ENCODE measurements around the gene MYOT.

MYOT gene, protein sequence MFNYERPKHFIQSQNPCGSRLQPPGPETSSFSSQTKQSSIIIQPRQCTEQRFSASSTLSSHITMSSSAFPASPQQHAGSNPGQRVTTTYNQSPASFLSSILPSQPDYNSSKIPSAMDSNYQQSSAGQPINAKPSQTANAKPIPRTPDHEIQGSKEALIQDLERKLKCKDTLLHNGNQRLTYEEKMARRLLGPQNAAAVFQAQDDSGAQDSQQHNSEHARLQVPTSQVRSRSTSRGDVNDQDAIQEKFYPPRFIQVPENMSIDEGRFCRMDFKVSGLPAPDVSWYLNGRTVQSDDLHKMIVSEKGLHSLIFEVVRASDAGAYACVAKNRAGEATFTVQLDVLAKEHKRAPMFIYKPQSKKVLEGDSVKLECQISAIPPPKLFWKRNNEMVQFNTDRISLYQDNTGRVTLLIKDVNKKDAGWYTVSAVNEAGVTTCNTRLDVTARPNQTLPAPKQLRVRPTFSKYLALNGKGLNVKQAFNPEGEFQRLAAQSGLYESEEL

DNA sequence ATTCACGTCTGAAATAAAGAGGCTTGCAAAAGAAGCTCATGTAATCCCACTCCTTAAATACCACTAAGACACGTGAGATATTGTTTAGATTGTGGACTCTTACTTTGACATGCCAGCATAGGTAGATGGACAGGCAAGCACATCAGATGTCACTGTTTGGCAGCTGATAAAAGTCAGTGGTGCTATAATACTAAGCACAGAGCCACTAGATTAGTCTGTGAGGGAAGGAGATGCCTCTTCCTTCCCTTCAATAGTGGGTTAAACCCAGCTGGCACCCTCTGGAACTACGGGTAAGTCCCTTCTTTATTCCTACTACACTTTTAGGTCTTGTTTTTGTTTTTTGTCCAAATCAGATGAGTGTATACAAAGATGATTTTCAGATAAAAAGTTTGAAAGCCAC is at the start of gene MYOT:
MYOT (plus strand) TSS at position 197 of the 400 bp plus-strand sequence. CDS start 2,792 bp downstream, outside the sequence.
- no peak for DNase-seq (ENCODE audit: low read depth in 2 of 2, low spot score in 1 of 2)

DNA sequence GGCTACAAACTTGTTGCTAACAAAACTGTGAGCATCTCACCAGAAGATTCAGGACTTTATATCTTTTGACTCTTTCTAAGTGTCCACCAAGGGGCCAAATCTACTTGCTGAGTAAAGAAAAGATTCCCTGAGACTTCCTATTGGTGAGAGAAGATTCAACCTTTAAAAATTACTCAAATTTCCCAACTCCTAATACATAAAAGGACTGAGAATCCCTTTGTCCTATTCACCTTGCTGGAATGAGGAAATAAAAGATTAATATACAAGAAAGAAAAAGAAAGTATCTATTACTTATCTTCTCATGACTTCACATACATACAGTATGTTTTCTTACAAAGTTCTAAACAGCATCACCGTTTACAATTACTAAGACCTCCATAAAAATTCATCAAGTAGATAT is 47.9 kb upstream of the MYOT start:
- DNase-seq (ENCODE audit: low read depth in 2 of 2, low spot score in 1 of 2): no peak

DNA sequence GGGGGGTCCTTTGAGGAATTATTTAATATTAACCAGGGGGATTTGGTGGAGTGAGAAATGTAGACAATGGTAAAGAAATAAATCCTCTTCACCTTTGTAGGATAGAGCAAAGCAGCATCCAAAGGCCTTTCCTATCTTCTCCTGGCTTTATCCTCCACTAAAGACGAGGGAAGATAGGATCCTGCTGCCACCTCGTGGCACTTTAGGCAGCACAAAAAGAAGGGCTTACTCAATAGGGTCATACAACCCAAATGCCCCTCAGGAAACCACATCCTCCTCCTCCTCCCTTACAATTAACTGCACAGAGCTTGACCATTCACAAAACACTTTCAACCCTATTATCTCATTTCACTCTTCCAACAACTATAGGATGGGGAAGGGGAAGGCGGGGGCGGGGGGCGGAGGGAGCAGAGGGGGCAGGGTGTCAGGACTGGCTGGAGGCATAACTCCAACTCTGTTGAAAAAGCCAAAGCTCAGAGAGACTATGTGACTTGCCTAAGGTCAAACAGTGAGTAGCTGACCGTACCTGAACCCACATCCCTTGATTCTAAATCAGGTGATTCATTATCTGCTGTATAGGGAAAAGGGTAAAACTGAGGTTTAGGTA is 45.4 kb upstream of the MYOT start:
- no peak for DNase-seq (ENCODE audit: low read depth in 2 of 2, low spot score in 1 of 2)

DNA sequence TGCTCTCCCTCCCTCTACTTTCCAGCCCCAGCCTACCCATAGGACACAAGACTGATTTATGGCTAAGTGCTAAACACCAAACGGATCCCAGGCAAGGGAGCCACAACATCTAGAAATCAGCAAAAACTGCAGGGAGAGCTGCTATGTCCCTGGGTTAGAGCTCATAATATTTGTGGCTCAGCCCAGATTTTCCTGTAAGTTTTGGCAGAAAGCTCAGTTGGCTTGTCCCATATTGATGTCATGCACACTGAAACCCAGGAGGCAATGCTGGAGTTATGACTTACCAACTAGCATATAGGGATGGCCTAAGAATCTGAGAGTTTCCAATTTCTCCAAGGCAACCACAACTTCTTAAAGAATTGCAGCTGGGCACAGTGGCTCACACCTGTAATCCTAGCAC is 44.7 kb upstream of the MYOT start:
- no peak for DNase-seq (ENCODE audit: low read depth in 2 of 2, low spot score in 1 of 2)

DNA sequence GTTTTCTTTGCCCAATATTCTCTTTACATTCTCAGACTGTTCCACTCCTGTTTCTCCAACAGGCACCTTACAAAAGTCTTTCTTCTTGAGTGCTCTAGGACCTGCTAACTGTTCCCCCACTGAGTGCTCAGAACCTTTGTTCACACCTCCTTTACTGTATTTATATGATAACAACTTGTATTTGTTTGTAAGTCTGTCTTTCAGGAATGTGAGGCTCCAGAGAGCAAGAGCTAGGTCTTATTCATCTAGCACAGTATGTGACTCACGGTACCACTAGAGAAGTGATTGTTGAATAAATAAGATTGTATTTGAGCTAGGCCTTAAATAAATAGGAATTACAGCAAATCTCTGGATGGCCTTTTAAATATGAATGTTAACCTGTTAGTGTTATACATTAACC is 42.5 kb upstream of the MYOT start:
- DNase-seq (ENCODE audit: low read depth in 2 of 2, low spot score in 1 of 2): no peak

DNA sequence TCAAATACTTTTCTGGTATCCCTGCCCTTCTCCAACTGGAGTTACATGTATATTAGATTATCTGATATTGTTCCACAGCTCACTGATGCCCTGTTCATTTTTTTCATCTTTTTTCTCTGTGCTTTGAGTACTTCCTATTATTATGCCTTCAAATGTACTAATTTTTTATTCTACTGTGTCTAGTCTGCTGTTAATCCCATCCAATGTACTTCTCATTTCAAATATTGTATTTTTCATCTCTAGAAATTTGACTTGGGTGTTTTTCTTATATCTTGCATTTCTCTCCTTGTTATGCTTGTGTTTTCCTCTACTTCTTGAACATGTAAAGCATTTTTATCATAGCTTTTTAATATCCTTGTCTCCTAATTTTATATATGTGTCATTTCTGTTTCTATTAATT is 41.6 kb upstream of the MYOT start:
- DNase-seq (ENCODE audit: low read depth in 2 of 2, low spot score in 1 of 2): no peak

DNA sequence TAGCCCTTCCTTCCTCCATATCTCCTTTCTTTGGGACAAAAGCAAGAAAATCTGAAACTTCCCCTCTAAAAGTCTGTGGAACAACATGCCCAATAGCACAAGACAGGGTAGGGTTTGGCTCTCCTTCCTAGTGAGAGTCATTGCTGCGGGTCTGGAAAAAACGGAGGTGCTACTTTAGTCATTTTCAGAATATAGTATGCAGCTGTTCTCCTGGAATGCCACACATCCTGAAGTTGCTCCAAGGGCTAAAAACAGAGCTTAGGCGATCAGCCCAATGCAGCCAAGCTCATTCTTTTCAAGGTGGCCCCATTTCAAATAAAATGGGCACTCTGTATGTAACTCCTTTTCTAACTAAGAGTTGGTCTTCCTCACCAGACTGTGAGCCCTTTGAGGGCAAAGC is 39.5 kb upstream of the MYOT start:
- no peak for DNase-seq (ENCODE audit: low read depth in 2 of 2, low spot score in 1 of 2)

DNA sequence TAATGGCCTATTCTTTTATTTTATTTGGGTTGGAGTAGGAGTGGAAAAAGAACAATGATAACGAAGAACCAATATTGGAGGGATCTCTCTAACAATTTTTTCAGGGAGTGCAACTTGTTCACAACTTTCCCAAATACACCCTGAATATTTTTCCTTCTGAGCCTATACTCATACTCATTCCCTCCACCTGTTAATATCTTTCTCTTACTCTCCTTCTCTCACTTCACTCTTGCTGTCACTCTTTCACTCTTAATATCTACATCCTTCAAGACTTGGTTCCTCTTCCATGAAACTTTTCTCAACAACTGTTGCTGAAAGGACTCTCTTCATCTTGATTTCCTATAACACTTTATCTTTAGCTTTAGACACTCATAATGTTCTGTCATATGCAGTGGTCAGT is 39.0 kb upstream of the MYOT start:
- no peak for DNase-seq (ENCODE audit: low read depth in 2 of 2, low spot score in 1 of 2)

DNA sequence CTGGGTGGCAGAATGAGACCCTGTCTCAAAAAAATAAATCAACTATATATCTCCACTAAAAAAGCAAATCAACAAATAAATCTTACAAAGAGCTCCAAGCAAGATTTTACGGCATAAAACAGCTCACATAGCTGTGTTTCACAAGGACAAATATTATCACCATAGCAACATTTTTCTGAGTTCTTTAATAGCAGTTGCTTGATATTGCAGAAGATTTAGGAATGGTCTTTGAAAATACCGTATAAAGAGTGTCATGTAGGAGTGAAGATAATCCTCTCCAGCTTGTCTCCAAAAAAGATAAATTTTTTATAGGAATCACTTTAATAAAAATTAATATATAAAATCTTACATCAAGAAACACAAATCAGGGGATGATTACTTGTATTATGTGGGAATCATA is 36.6 kb upstream of the MYOT start:
- no peak for DNase-seq (ENCODE audit: low read depth in 2 of 2, low spot score in 1 of 2)

DNA sequence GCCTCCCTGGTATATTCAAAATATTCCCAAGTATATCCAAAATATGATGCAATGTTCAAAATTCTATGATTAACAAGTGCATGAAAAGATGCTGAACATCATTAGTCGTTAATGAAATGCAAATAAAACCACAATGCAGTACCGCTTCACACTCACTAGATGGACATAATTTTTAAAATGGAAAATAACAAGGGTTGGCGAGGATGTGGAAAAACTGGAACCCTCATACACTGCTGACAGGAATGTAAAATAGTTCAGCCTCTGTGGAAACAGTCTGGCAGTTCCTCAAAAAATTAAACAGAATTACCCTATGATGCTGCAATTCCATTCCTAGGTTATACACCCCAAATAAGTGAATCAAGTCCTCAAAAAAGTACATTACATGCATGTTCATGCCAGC is 36.1 kb upstream of the MYOT start:
- no peak for DNase-seq (ENCODE audit: low read depth in 2 of 2, low spot score in 1 of 2)

DNA sequence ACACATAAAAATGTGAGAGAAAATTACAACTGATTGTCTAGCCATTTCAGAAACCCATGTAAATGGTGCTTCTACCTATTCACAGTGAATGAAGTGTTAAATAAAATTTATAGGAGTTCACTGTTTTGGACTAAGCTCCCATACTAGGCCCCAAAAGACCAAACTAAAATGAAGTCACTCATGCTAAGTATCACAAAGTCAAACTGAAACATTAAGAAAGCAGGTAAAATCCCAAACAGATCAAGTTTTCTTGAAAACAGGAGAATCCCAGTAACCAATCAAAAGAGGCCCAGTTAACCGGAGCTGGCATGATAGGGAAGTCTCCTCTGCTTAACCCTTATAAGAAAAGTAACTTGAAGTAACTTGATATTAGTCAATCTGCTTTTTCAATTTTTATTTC is 35.2 kb upstream of the MYOT start:
- no peak for DNase-seq (ENCODE audit: low read depth in 2 of 2, low spot score in 1 of 2)

DNA sequence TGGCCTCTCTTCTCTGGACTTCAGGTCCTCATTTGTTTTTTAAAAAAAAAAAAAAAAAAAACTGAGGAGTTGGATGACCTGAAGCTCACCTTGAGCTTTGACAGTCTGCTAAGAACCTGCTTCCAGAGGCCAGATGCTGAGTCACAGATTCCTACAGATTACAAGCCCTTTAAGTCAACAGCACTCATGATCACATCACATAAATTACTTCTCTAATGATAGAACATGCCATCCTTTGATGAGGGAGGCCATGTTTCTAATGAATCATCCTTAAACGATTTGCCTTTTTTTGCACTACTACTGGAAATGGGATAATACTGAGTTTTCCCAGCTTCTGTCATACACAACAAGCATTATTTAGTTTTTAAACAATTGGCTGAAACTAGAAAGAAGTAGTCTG is 34.2 kb upstream of the MYOT start:
- DNase-seq (ENCODE audit: low read depth in 2 of 2, low spot score in 1 of 2): no peak

DNA sequence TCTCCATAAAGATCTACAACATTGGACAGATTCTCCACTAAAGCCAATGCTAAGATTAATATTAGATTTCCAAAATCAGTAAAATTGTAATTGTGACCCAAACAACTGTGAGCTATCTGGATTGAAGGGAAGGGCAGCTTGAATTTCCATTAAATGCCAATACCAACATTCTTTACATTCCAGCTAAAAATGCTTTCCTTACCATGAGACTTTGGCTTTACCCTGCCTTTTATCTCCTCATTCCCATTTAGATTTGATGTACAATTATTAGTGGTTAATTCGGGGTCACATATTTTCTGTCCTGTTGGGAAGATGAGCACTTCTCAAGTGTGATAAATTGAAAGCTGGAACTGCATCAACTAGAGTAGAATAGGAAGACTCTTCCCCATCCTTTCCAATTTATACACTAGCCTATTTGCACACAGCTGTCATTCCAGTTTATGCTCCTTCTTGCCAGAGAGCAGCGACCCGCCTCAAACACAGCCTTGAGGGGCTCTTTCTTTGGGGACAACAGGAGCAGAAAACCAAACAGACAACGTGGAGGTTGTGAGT is 33.1 kb upstream of the MYOT start:
- DNase-seq (ENCODE audit: low read depth in 2 of 2, low spot score in 1 of 2): no peak

DNA sequence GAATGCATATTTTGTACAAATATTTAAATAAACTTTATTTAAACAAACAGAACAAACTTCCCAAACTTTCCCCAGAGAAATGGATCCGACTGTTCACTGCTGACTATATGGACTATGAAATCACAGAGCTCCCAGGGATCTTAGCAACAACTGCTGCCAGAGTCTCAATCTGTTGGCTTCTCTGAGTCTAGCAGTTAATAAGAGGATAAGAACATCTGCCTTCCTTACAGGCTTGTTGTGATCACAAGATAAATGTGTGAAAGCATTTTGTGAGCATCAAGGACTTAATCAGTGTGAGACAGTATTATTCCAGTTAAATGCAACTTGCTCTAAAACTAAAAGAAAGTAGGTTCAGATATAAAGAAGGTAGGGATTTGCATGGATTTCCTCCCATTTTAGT is 31.4 kb upstream of the MYOT start:
- no peak for DNase-seq (ENCODE audit: low read depth in 2 of 2, low spot score in 1 of 2)

DNA sequence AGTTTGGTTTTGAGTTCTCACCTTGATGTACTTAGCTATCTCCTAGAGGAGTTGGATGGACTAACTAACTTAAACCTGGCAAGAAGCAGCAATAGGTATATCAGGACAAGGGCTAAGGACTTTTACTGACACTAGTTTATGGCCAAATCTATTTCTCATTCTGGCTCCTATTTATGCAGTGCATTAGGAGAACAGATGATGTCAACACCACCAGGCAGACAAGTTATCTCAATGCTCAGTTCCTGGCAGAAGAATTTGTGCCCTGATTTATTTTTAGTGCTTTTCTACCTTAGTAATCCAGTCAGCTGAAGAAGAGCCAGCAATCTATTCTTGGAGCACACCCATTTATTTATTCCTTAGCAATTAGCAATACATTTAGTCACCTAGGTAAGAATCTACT is 30.7 kb upstream of the MYOT start:
- no peak for DNase-seq (ENCODE audit: low read depth in 2 of 2, low spot score in 1 of 2)

DNA sequence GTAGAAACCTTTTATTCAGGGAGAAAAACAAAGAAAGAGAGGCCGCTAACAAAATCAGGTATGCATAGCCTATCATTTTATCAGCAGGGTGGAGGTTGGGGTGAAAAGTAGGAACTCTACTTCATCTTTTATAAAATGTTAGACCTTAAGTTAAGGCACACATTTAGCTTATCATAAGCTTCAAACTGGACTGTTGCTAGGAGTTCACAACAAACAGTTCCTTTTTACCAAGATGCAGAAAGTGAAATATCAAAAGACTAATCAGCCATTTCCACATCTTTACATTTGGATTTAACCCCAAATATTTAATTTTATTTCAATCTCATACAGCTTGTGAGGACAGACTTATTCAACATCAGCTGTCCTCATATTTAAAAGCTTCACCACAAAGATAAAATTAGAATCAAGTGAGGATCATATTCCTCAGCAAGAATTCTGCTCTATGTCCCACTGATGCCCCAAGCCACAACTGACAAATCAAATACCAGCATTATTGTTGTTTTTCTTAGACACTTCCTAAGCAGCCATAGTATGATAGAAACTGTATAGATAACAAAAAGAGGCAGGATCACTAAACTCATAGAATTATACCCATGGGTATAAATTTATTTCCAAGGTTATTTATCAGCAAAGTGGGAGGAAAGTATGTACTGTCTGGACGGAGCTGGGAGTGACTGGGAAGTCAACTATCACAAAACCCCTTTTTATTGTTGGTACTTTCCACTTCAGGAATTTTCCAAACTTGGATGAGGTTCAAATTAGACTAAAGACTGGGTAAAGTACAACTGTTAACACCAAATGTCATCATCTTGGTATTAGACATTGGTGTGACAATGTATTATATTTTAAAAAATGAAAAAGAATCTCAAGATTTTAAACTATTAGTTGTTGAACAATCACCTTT is 29.9 kb upstream of the MYOT start:
- DNase-seq (ENCODE audit: low read depth in 2 of 2, low spot score in 1 of 2): no peak

DNA sequence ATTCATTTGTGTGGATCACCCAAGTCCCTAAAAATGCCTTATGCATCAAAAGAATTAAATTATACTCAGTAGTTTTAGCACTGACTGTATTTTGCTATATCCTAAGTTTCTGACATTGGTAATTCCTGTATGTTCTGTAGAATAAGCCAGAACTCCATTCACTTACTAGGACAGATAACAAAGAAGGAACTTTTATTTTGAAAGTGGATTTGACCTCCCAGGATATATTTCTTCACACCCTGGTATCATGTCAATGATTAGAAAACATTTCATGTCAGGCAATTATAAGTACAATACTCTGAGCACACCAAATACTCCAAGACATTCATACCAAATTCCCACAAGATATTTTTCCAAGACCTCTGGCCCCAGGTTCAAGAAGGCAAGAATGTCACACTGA is 28.7 kb upstream of the MYOT start:
- no peak for DNase-seq (ENCODE audit: low read depth in 2 of 2, low spot score in 1 of 2)

DNA sequence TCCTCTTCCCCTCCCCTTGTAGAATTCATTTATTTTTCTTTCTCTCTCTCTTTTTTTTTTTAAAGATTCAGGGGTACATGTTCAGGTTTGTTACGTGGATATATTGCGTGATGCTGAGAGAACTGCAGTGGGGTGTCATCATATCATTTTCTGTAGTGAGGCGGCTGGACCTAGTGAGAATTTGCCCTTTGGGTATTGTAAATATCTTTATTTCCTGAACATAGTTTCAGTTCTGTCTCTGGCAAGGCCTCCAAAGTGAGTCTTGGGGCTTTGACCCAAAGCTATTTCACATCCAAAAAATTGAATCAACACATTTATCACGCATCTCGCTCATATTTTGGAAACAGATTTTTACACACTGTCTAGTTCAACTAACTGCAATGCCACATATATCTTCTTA is 25.4 kb upstream of the MYOT start:
- DNase-seq (ENCODE audit: low read depth in 2 of 2, low spot score in 1 of 2): no peak

DNA sequence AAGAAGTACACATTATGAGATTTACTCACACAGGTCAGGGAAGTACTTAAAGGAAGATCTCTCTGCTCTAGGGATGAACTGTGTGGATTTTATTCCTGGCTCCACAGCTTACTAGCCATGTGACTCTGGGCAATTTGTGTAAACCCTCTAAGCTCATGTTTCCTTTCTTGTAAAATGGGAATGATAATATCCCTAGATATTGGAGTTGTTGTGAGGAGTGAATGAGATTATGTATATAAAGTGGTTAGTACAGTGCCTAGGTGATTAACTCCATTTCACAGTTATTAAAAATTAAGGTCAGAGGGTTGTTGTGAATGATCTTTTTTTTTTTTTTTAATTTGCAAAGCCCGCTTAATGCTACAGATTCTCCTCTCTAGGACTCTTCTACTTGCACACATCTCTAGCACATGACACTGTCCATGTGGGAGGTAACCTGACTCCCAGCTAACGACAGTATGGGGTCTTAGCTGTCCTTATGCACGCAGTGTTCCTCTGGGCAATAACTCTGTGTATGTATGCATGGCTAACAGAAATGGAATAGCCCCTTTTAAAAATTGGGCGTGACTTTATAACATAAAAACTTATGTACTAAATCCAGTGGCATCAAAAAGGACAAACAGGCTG is 23.9 kb upstream of the MYOT start:
- DNase-seq (ENCODE audit: low read depth in 2 of 2, low spot score in 1 of 2): no peak

DNA sequence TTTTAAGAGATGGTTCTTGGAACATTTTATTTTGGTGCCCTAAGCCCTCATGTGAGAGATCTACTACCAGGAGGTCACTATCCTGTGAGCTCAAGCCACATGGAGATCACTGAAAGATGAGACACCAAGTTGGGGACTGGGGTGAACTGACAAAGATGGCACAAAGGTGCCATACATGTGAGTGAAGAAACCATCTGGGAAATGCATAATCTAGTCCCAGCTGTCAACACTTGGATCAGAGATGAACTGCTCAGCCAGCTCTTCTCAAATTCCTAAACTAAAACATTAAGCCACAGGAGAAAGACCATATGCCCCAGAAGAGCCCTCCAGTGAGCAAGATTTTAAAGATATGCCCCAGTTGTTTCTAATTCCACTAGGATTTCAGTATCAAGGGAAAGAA is 22.2 kb upstream of the MYOT start:
- no peak for DNase-seq (ENCODE audit: low read depth in 2 of 2, low spot score in 1 of 2)

DNA sequence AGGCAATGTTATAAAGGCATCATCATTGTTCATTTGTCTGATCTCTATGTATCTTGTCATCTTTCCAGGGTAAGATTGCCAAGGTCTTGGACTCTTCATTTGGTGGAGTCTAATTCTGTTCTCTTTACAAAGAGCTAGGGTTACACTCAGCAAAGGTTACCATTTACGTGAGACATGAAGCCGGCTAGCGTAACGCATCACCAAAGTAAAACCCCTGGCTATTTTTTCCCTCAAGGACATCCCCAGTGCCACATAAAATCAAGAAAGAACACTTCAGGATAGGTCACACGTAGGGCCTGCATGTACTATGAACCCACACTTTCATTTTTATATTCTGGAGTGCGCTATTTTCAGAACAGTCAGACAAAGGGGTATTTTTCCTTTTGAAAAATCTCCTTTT is 20.0 kb upstream of the MYOT start:
- DNase-seq (ENCODE audit: low read depth in 2 of 2, low spot score in 1 of 2): no peak

Data from stimulated activated CD8-positive, alpha-beta memory T cell treated with anti-CD3 and anti-CD28 coated beads, Interleukin-4, amount 100 ng/mL, for 4 hours (primary cell).